ENCODE results near the gene SSTR3. TPM values are rescaled to one million over a fixed set of nuclear protein-coding genes. Genes with fewer than 3 reads are reported as not detected.

SSTR3 gene
- total and polyA plus RNA-seq, 4 donors, result 0.19 TPM; not detected in 3

GRCh38 chr22:37241351-37242142, 29.3 kb upstream of the SSTR3 start:
- H3K4me1 ChIP-seq (ENCODE audit: control insufficient read depth in 4 of 4, insufficient read depth in 4 of 4, low read length in 3 of 4), result peaks cover 0 to 3% (median 0%) of the 10 kb centered on the region in 4 donors
- H3K36me3 ChIP-seq (ENCODE audit: control insufficient read depth in 4 of 4, insufficient read depth in 3 of 4, low read depth in 1 of 4, low read length in 3 of 4), result no peaks in the 10 kb centered on the region
- peak overlapping the region; percentile 64 to 78 for H3K27ac ChIP-seq (ENCODE audit: low read depth in 1 of 2, low read length in 2 of 2)
- no peaks in the 10 kb centered on the region for H3K27me3 ChIP-seq (ENCODE audit: control insufficient read depth in 4 of 4, insufficient read depth in 4 of 4, low read length in 3 of 4)
- H3K4me3 ChIP-seq (ENCODE audit: low read depth in 1 of 3, low read length in 3 of 3), result peak overlapping the region in 1 of 3 donors; percentile 10
- no peak for DNase-seq (ENCODE audit: low spot score)
- no peak for TF ChIP-seq GABPA (IDR thresholded peaks at IDR 0.05 in 1 of 2, conservative IDR thresholded peaks at IDR 0.05 in 1 of 2)
- TF ChIP-seq REST (IDR thresholded peaks at IDR 0.05), result no peak
- TF ChIP-seq FOXA1 (IDR thresholded peaks at IDR 0.05), result no peak
- TF ChIP-seq TAF1 (conservative IDR thresholded peaks at IDR 0.05), result no peak
- no peak for TF ChIP-seq EGR1 (IDR thresholded peaks at IDR 0.05; ENCODE audit: low read depth in 2 of 2)
- no peak for TF ChIP-seq CTCF (IDR thresholded peaks at IDR 0.05; ENCODE audit: low read depth, low read length, missing input control)
- WGBS, result 67% methylated on average over 19 of the region's 19 CpGs
- peak overlapping the region; percentile 14 to 25 for H3K9ac ChIP-seq (ENCODE audit: low read depth in 1 of 2, low read length in 2 of 2)
- H3K9me3 ChIP-seq (ENCODE audit: control insufficient read depth in 4 of 4, low read length in 3 of 4), result no peaks in the 10 kb centered on the region

- no peaks in the 10 kb centered on the region for H3K27me3 ChIP-seq (ENCODE audit: control insufficient read depth in 4 of 4, insufficient read depth in 4 of 4, low read length in 3 of 4)
- H3K9me3 ChIP-seq (ENCODE audit: control insufficient read depth in 4 of 4, low read length in 3 of 4), result no peaks in the 10 kb centered on the region
- 82% methylated on average over 7 of the region's 7 CpGs for WGBS
- TF ChIP-seq SP1 (IDR thresholded peaks at IDR 0.05), result no peak
- no peak for TF ChIP-seq MAX (IDR thresholded peaks at IDR 0.05)
- H3K4me1 ChIP-seq (ENCODE audit: control insufficient read depth in 4 of 4, insufficient read depth in 4 of 4, low read length in 3 of 4), result peaks cover 0 to 3% (median 0%) of the 10 kb centered on the region in 4 donors
- H3K36me3 ChIP-seq (ENCODE audit: control insufficient read depth in 4 of 4, insufficient read depth in 3 of 4, low read depth in 1 of 4, low read length in 3 of 4), result no peaks in the 10 kb centered on the region
- no peak for DNase-seq (ENCODE audit: low spot score)
- no peak overlapping the region for H3K9ac ChIP-seq (ENCODE audit: low read depth in 1 of 2, low read length in 2 of 2)
- H3K4me3 ChIP-seq (ENCODE audit: low read depth in 1 of 3, low read length in 3 of 3), result no peak overlapping the region
- H3K27ac ChIP-seq (ENCODE audit: low read depth in 1 of 2, low read length in 2 of 2), result no peak overlapping the region
Observed at GRCh38 chr22:37240941-37241320, 28.7 kb upstream of the SSTR3 start.

- no peak for DNase-seq (ENCODE audit: low spot score)
- no peak overlapping the region for H3K4me3 ChIP-seq (ENCODE audit: low read depth in 1 of 3, low read length in 3 of 3)
- H3K27me3 ChIP-seq (ENCODE audit: control insufficient read depth in 4 of 4, insufficient read depth in 4 of 4, low read length in 3 of 4), result no peaks in the 10 kb centered on the region
- H3K27ac ChIP-seq (ENCODE audit: low read depth in 1 of 2, low read length in 2 of 2), result no peak overlapping the region
- no peaks in the 10 kb centered on the region for H3K9me3 ChIP-seq (ENCODE audit: control insufficient read depth in 4 of 4, low read length in 3 of 4)
- H3K9ac ChIP-seq (ENCODE audit: low read depth in 1 of 2, low read length in 2 of 2), result no peak overlapping the region
- TF ChIP-seq EGR1 (IDR thresholded peaks at IDR 0.05; ENCODE audit: low read depth in 2 of 2) (no peak), HNF4G (IDR thresholded peaks at IDR 0.05) (no peak), YY1 (IDR thresholded peaks at IDR 0.05) (no peak)
- WGBS, result 87% methylated on average over 11 of the region's 11 CpGs
- H3K4me1 ChIP-seq (ENCODE audit: control insufficient read depth in 4 of 4, insufficient read depth in 4 of 4, low read length in 3 of 4), result peaks cover 0 to 3% (median 0%) of the 10 kb centered on the region in 4 donors
- H3K36me3 ChIP-seq (ENCODE audit: control insufficient read depth in 4 of 4, insufficient read depth in 3 of 4, low read depth in 1 of 4, low read length in 3 of 4), result no peaks in the 10 kb centered on the region
Observed at GRCh38 chr22:37240240-37240940, 28.1 kb upstream of the SSTR3 start.

Measured in liver (tissue), 9 donors.